Measurements from ENCODE around the gene EFCAB11. TPM values are rescaled to one million over a fixed set of nuclear protein-coding genes. Genes with fewer than 3 reads are reported as not detected.

Gene EFCAB11
- total RNA-seq, 1 experiment from 2014 or later = 15.5 TPM

GRCh38 chr14:89807892-89808291 lies 146.6 kb downstream of the EFCAB11 start:
- Mint-ChIP-seq H3K9me3 (no peaks in the 10 kb centered on the region), H3K4me1 (peaks cover 2% of the 10 kb centered on the region; the same call in 1 of the 2 replicates), H3K4me3 (peak overlapping the region; percentile 43), H3K36me3 (no peaks in the 10 kb centered on the region), H3K27me3 (ENCODE audit: low read depth) (no peaks in the 10 kb centered on the region), H3K27ac (no peak overlapping the region)
- CTCF ChIA-PET = interaction anchor here (1.4 kb wide), 1 partner anchor 28 kb away, joined by 3 read pairs; no protein-coding TSS in a partner anchor
- DNase-seq (ENCODE audit: low spot score) (no peak), ATAC-seq (peak; percentile 96)
- TF ChIP-seq NR1H2 (CRISPR knock-in tag; IDR thresholded peaks at IDR 0.05) (no peak), GRHL2 (CRISPR knock-in tag; IDR thresholded peaks at IDR 0.05; ENCODE audit: insufficient replicate concordance, severe bottlenecking) (no peak), NFYB (CRISPR knock-in tag; conservative IDR thresholded peaks at IDR 0.05; ENCODE audit: low read depth) (no peak), PRRX2 (CRISPR knock-in tag; IDR thresholded peaks at IDR 0.05) (no peak), SMAD3 (CRISPR knock-in tag; IDR thresholded peaks at IDR 0.05; ENCODE audit: borderline replicate concordance) (no peak), ZNF671 (CRISPR knock-in tag; IDR thresholded peaks at IDR 0.05) (no peak), ZBTB21 (CRISPR knock-in tag; IDR thresholded peaks at IDR 0.05; ENCODE audit: borderline replicate concordance) (no peak), JAZF1 (CRISPR knock-in tag; IDR thresholded peaks at IDR 0.05) (no peak)
- TF ChIP-seq, protein P1, sequence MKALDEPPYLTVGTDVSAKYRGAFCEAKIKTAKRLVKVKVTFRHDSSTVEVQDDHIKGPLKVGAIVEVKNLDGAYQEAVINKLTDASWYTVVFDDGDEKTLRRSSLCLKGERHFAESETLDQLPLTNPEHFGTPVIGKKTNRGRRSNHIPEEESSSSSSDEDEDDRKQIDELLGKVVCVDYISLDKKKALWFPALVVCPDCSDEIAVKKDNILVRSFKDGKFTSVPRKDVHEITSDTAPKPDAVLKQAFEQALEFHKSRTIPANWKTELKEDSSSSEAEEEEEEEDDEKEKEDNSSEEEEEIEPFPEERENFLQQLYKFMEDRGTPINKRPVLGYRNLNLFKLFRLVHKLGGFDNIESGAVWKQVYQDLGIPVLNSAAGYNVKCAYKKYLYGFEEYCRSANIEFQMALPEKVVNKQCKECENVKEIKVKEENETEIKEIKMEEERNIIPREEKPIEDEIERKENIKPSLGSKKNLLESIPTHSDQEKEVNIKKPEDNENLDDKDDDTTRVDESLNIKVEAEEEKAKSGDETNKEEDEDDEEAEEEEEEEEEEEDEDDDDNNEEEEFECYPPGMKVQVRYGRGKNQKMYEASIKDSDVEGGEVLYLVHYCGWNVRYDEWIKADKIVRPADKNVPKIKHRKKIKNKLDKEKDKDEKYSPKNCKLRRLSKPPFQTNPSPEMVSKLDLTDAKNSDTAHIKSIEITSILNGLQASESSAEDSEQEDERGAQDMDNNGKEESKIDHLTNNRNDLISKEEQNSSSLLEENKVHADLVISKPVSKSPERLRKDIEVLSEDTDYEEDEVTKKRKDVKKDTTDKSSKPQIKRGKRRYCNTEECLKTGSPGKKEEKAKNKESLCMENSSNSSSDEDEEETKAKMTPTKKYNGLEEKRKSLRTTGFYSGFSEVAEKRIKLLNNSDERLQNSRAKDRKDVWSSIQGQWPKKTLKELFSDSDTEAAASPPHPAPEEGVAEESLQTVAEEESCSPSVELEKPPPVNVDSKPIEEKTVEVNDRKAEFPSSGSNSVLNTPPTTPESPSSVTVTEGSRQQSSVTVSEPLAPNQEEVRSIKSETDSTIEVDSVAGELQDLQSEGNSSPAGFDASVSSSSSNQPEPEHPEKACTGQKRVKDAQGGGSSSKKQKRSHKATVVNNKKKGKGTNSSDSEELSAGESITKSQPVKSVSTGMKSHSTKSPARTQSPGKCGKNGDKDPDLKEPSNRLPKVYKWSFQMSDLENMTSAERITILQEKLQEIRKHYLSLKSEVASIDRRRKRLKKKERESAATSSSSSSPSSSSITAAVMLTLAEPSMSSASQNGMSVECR (CRISPR knock-in tag; IDR thresholded peaks at IDR 0.05; ENCODE audit: borderline replicate concordance) = no peak
- TF ChIP-seq, protein P2, sequence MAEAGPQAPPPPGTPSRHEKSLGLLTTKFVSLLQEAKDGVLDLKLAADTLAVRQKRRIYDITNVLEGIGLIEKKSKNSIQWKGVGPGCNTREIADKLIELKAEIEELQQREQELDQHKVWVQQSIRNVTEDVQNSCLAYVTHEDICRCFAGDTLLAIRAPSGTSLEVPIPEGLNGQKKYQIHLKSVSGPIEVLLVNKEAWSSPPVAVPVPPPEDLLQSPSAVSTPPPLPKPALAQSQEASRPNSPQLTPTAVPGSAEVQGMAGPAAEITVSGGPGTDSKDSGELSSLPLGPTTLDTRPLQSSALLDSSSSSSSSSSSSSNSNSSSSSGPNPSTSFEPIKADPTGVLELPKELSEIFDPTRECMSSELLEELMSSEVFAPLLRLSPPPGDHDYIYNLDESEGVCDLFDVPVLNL (CRISPR knock-in tag; IDR thresholded peaks at IDR 0.05; ENCODE audit: borderline replicate concordance, low read depth) = no peak
- POLR2A ChIA-PET = no interaction called here

GRCh38 chr14:89807151-89807550 lies 147.4 kb downstream of the EFCAB11 start:
- no peaks in the 10 kb centered on the region for H3K9me3 Mint-ChIP-seq
- ChIA-PET POLR2A (no interaction called here), CTCF (interaction anchor here (1.4 kb wide), 1 partner anchor 27 kb away, joined by 3 read pairs; no protein-coding TSS in a partner anchor)
- TF ChIP-seq ZNF138 (CRISPR knock-in tag; conservative IDR thresholded peaks at IDR 0.05) (no peak), CREB1 (CRISPR knock-in tag; IDR thresholded peaks at IDR 0.05) (no peak), HMGXB4 (CRISPR knock-in tag; IDR thresholded peaks at IDR 0.05) (no peak), NR2C2 (CRISPR knock-in tag; IDR thresholded peaks at IDR 0.05) (no peak), AR (CRISPR knock-in tag; IDR thresholded peaks at IDR 0.05) (no peak), FOXK1 (CRISPR knock-in tag; IDR thresholded peaks at IDR 0.05) (no peak), ATF6 (CRISPR knock-in tag; IDR thresholded peaks at IDR 0.05) (no peak), ZMAT4 (CRISPR knock-in tag; IDR thresholded peaks at IDR 0.05) (no peak), ZNF671 (CRISPR knock-in tag; IDR thresholded peaks at IDR 0.05) (no peak), MYBL2 (CRISPR knock-in tag; IDR thresholded peaks at IDR 0.05) (no peak)
- TF ChIP-seq, protein P3, sequence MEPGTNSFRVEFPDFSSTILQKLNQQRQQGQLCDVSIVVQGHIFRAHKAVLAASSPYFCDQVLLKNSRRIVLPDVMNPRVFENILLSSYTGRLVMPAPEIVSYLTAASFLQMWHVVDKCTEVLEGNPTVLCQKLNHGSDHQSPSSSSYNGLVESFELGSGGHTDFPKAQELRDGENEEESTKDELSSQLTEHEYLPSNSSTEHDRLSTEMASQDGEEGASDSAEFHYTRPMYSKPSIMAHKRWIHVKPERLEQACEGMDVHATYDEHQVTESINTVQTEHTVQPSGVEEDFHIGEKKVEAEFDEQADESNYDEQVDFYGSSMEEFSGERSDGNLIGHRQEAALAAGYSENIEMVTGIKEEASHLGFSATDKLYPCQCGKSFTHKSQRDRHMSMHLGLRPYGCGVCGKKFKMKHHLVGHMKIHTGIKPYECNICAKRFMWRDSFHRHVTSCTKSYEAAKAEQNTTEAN (CRISPR knock-in tag; IDR thresholded peaks at IDR 0.05) = no peak
- TF ChIP-seq, protein P4, sequence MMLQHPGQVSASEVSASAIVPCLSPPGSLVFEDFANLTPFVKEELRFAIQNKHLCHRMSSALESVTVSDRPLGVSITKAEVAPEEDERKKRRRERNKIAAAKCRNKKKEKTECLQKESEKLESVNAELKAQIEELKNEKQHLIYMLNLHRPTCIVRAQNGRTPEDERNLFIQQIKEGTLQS (CRISPR knock-in tag; conservative IDR thresholded peaks at IDR 0.05) = no peak
- peaks cover 2% of the 10 kb centered on the region; the same call in 1 of the 2 replicates for H3K4me1 Mint-ChIP-seq
- ATAC-seq (no peak), DNase-seq (ENCODE audit: low spot score) (no peak)
- no peaks in the 10 kb centered on the region for H3K27me3 Mint-ChIP-seq (ENCODE audit: low read depth)
- H3K27ac Mint-ChIP-seq = no peak overlapping the region
- H3K36me3 Mint-ChIP-seq = no peaks in the 10 kb centered on the region
- no peak overlapping the region for H3K4me3 Mint-ChIP-seq
